Effector memory CD8-positive, alpha-beta T cell (primary cell): ENCODE results near the gene ZNF583.

Source experiments
- ATAC-seq: fragments of 150-1000 bp; cut with Tn5 transposase; replicated peaks from 2 replicates; pipeline ENCODE4 v1.10.0; 2021; ENCODE audit warnings: mild to moderate bottlenecking, moderate library complexity
- DNase-seq, 3 experiments: peaks; one replicate each; pipeline ENCODE4 v3.0.0; 2021
- H3K27ac Mint-ChIP-seq, 2 donors: one replicate each; pipeline ENCODE4 v1.8.0; 2022; ENCODE audit warnings: mild to moderate bottlenecking in 2 of 2, mixed read lengths in 2 of 2, moderate library complexity in 2 of 2
- H3K27me3 Mint-ChIP-seq, 2 donors: one replicate each; pipeline ENCODE4 v1.8.0; 2022; ENCODE audit warnings: mixed read lengths in 2 of 2
- H3K36me3 Mint-ChIP-seq: one replicate; pipeline ENCODE4 v1.8.0; 2022; ENCODE audit warnings: mild to moderate bottlenecking, moderate library complexity, mixed read lengths; ENCODE audit not compliant: insufficient read depth
- H3K4me1 Mint-ChIP-seq, 2 donors: one replicate each; pipeline ENCODE4 v1.8.0; 2022; ENCODE audit warnings: low read depth in 2 of 2, mixed read lengths in 2 of 2
- H3K4me3 Mint-ChIP-seq, 2 donors: one replicate each; pipeline ENCODE4 v1.8.0; 2022; ENCODE audit warnings: mild to moderate bottlenecking in 2 of 2, mixed read lengths in 2 of 2, moderate library complexity in 2 of 2
- H3K9me3 Mint-ChIP-seq, 2 donors: one replicate each; pipeline ENCODE4 v1.8.0; 2022; ENCODE audit warnings: mixed read lengths in 2 of 2
- total RNA-seq, 9 experiments: gene quantifications; one replicate each; lab custom pipeline; 2026; lab: John Stamatoyannopoulos, UW

ZNF583 gene
- total RNA-seq = 4.5 to 21.3 (median 19.2) reads per million in 9 experiments

GRCh38 chr19:56403764-56404704 lies at the start of gene ZNF583:
TSS of gene ZNF583 (plus strand) at chr19:56404332. CDS start at chr19:56407115, 2,783 bp downstream.
- H3K36me3 Mint-ChIP-seq = peaks cover 39% of the 10 kb centered on the region

GRCh38 chr19:56355517-56355916 lies 48.6 kb upstream of the ZNF583 start:
- ATAC-seq = no peak
- no peak overlapping the region for H3K4me3 Mint-ChIP-seq
- peaks cover 0 to 16% of the 10 kb centered on the region in 2 donors for H3K9me3 Mint-ChIP-seq
- H3K36me3 Mint-ChIP-seq = no peaks in the 10 kb centered on the region
- H3K27me3 Mint-ChIP-seq = peaks cover 5 to 27% of the 10 kb centered on the region in 2 donors
- H3K27ac Mint-ChIP-seq = no peak overlapping the region
- H3K4me1 Mint-ChIP-seq = no peaks in the 10 kb centered on the region
- no peak for DNase-seq

More at GRCh38 chr19:56403764-56404704, at the start of gene ZNF583:
- peak within 1 kb of the TSS; percentile 82 to 89 for H3K4me3 Mint-ChIP-seq
- peaks cover 18 to 37% of the 10 kb centered on the region in 2 donors for H3K9me3 Mint-ChIP-seq
- H3K4me1 Mint-ChIP-seq = peaks cover 20 to 21% of the 10 kb centered on the region in 2 donors
- ATAC-seq = peak; percentile 81
- no peaks in the 10 kb centered on the region for H3K27me3 Mint-ChIP-seq
- H3K27ac Mint-ChIP-seq = peak within 1 kb of the TSS; percentile 87 to 96
- peak; percentile 89 to 90 (median 89) for DNase-seq

GRCh38 chr19:56356944-56357343 lies 47.2 kb upstream of the ZNF583 start:
- Mint-ChIP-seq H3K36me3 (no peaks in the 10 kb centered on the region), H3K27me3 (peaks cover 5 to 21% of the 10 kb centered on the region in 2 donors), H3K27ac (no peak overlapping the region), H3K4me3 (no peak overlapping the region), H3K9me3 (peaks cover 3 to 23% of the 10 kb centered on the region in 2 donors), H3K4me1 (no peaks in the 10 kb centered on the region)
- ATAC-seq (no peak), DNase-seq (no peak)

- DNase-seq = no peak
- Mint-ChIP-seq H3K27me3 (peaks cover 5 to 6% of the 10 kb centered on the region in 2 donors), H3K4me1 (no peaks in the 10 kb centered on the region), H3K27ac (no peak overlapping the region), H3K4me3 (no peak overlapping the region), H3K9me3 (peaks cover 12 to 40% of the 10 kb centered on the region in 2 donors), H3K36me3 (no peaks in the 10 kb centered on the region)
- ATAC-seq = no peak
Measured at GRCh38 chr19:56360841-56361240, 43.3 kb upstream of the ZNF583 start.

- Mint-ChIP-seq H3K4me1 (peaks cover 4 to 16% of the 10 kb centered on the region in 2 donors), H3K27ac (peak overlapping the region; percentile 82 to 87), H3K36me3 (peaks cover 6% of the 10 kb centered on the region), H3K27me3 (no peaks in the 10 kb centered on the region), H3K4me3 (peak overlapping the region; percentile 88 to 91), H3K9me3 (peaks cover 11 to 17% of the 10 kb centered on the region in 2 donors)
- ATAC-seq = peak; percentile 96
- peak; percentile 57 to 64 (median 61) for DNase-seq
Measured at GRCh38 chr19:56367829-56368711, 36.1 kb upstream of the ZNF583 start.

GRCh38 chr19:56369886-56370676 lies 34.1 kb upstream of the ZNF583 start:
- Mint-ChIP-seq H3K4me3 (peak overlapping the region in 1 of 2 donors; percentile 28), H3K9me3 (peaks cover 8% of the 10 kb centered on the region in 2 donors), H3K36me3 (peaks cover 21% of the 10 kb centered on the region)

GRCh38 chr19:56372281-56372680 lies 31.9 kb upstream of the ZNF583 start:
- H3K9me3 Mint-ChIP-seq = peaks cover 15 to 20% of the 10 kb centered on the region in 2 donors

More at GRCh38 chr19:56369886-56370676, 34.1 kb upstream of the ZNF583 start:
- no peak for DNase-seq
- Mint-ChIP-seq H3K27ac (no peak overlapping the region), H3K27me3 (no peaks in the 10 kb centered on the region), H3K4me1 (peaks cover 4 to 16% of the 10 kb centered on the region in 2 donors)
- ATAC-seq = no peak

GRCh38 chr19:56377105-56377924 lies 26.8 kb upstream of the ZNF583 start:
- no peaks in the 10 kb centered on the region for H3K4me1 Mint-ChIP-seq
- H3K4me3 Mint-ChIP-seq = no peak overlapping the region
- no peak for ATAC-seq
- peaks cover 24 to 29% of the 10 kb centered on the region in 2 donors for H3K9me3 Mint-ChIP-seq
- DNase-seq = no peak
- no peaks in the 10 kb centered on the region for H3K27me3 Mint-ChIP-seq
- H3K36me3 Mint-ChIP-seq = peaks cover 29% of the 10 kb centered on the region
- no peak overlapping the region for H3K27ac Mint-ChIP-seq

More at GRCh38 chr19:56372281-56372680, 31.9 kb upstream of the ZNF583 start:
- H3K4me3 Mint-ChIP-seq = no peak overlapping the region
- no peak for DNase-seq
- peaks cover 4 to 16% of the 10 kb centered on the region in 2 donors for H3K4me1 Mint-ChIP-seq
- no peak for ATAC-seq
- H3K27ac Mint-ChIP-seq = no peak overlapping the region
- peaks cover 29% of the 10 kb centered on the region for H3K36me3 Mint-ChIP-seq
- H3K27me3 Mint-ChIP-seq = no peaks in the 10 kb centered on the region

GRCh38 chr19:56383826-56384605 lies 20.1 kb upstream of the ZNF583 start:
- H3K27ac Mint-ChIP-seq = no peak overlapping the region
- H3K9me3 Mint-ChIP-seq = peaks cover 13 to 21% of the 10 kb centered on the region in 2 donors
- no peaks in the 10 kb centered on the region for H3K4me1 Mint-ChIP-seq
- no peaks in the 10 kb centered on the region for H3K27me3 Mint-ChIP-seq
- no peak overlapping the region for H3K4me3 Mint-ChIP-seq
- ATAC-seq (no peak), DNase-seq (no peak)
- H3K36me3 Mint-ChIP-seq = peaks cover 15% of the 10 kb centered on the region

- DNase-seq = peak; percentile 86 to 88 (median 86)
- Mint-ChIP-seq H3K27me3 (no peaks in the 10 kb centered on the region), H3K9me3 (peaks cover 12 to 18% of the 10 kb centered on the region in 2 donors), H3K27ac (peak within 1 kb of the TSS; percentile 97 to 98), H3K36me3 (peaks cover 26% of the 10 kb centered on the region), H3K4me3 (peak within 1 kb of the TSS; percentile 91 to 92), H3K4me1 (peaks cover 4 to 6% of the 10 kb centered on the region in 2 donors)
- ATAC-seq = peak; percentile 96
Measured at GRCh38 chr19:56393119-56394012, 10.8 kb upstream of the ZNF583 start, which contains the start of gene ZNF582. TSS of gene ZNF582 (minus strand) at chr19:56393534. CDS start at chr19:56391752, 1,782 bp downstream.
